ENCODE measurements around the gene TXNDC8.

GRCh38 chr9:110334183-110334582, 3.5 kb downstream of the TXNDC8 start:
- no peak for TF ChIP-seq CTCF (IDR thresholded peaks at IDR 0.05)
- no peak for TF ChIP-seq POLR2A (IDR thresholded peaks at IDR 0.05)

All from thyroid gland (tissue), 4 donors.